Inflammatory macrophage treated with lipopolysaccharide for 4 hours (primary cell): Measurements from ENCODE around the gene PARVA.

Experiments used
- DNase-seq: peaks from one replicate; pipeline ENCODE4 v3.0.0-alpha.2; 2020

Gene PARVA

GRCh38 chr11:12377824-12378593 lies 638 bp downstream of the PARVA start:
- no peak for DNase-seq

DNA sequence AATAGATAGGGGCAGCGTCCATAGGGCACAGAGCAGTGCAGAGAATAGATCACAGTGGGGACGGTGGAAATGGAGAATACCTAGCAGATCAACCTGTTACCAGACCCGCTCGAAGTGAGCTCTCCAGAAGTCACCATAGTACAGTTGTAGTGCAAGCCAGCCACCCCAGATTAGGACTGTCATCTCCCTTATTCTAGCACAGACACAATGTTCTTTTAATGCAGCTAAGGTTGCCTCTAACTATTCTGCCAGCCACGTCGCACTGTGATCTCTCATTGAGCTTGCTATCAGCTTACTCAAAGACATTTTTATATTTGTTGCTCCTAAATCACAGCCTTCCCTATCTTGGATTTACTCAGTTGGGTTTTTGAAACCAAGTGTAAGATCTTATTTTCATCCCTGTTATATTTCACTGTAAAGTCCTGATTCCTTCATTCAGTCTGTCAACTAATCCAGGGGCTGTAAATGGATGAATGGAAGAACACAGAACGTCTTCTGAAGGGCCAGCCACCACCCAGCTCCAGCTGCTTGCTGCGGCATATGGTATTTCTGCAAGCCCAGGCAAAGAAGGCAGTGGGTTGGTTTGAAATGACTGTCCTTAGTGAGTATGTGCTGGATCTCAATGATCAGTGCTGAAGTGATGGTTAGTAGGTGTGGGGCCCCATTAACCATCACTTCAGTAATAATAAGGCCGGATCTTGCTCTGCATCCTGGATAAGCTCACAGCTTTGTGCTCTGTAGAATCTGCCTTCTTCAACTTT lies 3.4 kb downstream of the PARVA start:
- no peak for DNase-seq

GRCh38 chr11:12381875-12382274 lies 4.5 kb downstream of the PARVA start:
- DNase-seq: no peak

DNA sequence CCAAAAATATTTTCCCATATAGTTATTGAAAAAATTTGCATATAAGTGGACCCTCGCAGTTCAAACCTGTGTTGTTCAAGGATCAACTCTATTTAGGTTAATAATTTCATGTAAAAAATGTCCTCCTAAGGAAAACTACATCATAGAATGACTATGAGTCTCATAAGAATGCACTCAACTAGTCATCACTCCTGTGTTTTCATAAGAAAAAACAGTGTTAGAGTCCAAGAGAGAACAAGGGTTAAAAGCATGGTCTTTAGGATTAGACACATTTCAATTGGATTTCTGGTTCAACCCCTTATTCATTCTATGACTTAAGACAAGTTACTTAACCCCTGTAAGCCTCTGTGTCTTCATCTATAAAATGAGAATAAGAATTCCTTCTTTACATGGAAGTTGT lies 5.1 kb downstream of the PARVA start:
- DNase-seq: no peak

GRCh38 chr11:12386309-12386708 lies 8.9 kb downstream of the PARVA start:
- no peak for DNase-seq

- DNase-seq: no peak
Observed at GRCh38 chr11:12386745-12387144, 9.4 kb downstream of the PARVA start.

GRCh38 chr11:12388173-12388572 lies 10.8 kb downstream of the PARVA start:
- DNase-seq: no peak

DNA sequence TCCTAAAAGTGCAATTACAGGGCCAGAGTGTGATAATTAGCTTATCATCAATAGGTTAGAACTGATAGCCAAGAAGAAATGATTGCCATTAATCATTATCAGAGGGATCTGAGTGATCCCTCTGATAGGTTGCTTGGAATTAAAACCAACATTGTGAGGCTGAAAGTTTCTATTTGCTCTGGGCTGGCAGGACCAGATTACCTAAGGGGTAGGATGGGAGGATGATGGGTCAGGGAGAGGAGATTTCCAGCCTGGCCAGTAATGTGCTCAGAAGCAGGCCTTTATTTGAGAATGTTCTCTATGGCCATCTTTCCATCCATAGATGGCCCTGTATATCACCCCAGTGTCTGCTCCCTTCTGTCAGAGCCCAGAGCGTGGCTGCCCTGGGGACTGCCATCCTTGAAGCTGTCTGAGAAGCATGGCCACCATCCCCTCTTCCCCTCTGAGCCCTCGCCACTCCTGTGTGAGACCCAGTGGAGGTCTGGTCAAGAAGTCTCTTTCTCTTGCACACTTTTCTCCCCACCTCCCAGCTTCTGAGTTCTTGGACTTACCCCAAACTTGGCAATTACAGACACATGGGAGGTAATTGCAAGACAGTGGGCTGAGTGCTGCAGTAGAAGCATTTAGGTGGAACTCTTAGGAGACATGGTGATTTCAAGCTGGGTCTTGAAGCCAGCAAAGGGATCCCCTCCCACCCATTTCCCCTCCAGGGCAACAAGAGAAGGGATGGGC lies 11.7 kb downstream of the PARVA start:
- no peak for DNase-seq

- no peak for DNase-seq
Observed at GRCh38 chr11:12389676-12390657, 12.6 kb downstream of the PARVA start.

GRCh38 chr11:12390687-12391110 lies 13.3 kb downstream of the PARVA start:
- DNase-seq: no peak

DNA sequence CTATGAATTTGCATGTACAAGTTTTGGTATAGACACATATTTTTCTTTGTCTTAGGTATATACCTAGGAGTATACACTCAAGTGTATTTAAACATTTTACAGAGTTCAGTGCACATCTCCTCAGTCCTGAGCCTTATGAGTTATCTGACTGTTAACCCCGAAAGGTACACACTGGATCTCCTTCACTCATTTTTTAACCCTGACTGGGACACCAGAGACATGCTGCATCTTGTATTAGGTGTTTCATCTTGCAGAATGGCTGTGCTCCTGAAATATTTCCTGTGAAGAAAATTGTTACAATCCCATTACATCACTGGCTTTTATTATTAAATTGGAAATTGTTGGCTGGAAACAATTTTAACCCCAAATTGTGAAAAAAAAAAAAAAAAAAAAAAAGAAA lies 15.3 kb downstream of the PARVA start:
- no peak for DNase-seq

DNA sequence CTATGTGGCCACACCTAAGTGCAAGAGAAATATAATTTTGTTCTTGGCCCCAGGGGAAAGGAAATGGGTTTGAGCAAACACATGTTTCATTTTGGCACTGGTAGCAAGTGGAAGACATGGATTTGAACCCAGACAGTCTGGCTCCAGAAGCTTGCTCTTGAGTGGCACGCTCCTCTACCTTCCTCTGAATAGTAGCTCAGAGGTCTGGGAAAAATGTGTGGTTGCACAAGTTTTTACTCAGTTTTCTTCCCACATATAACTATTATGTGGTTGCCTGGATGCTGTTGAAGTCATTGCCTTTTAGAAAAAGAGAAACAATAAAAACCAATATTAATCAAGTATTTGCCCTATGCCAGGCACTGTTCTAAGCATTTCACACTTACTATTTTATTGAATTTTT lies 16.3 kb downstream of the PARVA start:
- DNase-seq: no peak

GRCh38 chr11:12394601-12395000 lies 17.2 kb downstream of the PARVA start:
- DNase-seq: no peak

GRCh38 chr11:12395333-12395732 lies 18.0 kb downstream of the PARVA start:
- no peak for DNase-seq

DNA sequence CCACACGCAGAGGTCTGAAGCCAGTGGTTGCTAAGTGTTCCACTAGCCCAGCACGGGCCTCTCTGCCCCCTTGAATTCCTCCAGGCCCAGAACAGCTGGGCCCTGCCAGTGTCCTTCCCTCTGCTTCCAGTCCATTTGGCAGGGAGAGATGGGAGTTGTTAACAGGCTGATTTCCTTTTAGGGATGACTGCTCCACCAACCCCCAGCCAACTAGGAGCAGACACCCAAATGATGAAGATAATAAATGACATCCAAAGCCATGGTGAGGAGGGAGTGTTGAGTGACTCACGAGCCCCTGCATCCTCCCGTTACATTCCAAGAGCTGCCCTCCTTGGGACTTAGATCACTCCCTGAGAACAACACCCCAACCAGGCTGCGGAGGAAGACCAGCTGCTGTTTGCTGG lies 20.6 kb downstream of the PARVA start:
- no peak for DNase-seq

DNA sequence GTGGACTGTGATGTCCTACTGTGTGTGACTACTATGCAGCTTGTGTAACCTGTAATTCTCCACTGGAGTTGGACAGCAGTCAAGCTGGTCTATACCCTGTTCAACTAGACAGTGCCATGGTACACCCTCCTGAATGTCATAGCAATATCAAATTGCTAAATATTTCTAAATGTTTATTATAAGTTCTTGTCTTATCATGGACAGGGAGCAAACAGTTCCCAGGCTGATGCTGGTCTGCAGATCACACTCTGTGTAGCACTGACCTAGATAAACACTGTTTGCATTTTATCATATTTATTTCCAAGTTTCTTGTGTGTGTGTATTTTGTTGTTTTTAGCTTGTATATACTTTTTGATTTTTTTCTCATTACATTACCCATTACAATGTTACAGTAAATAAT lies 22.0 kb downstream of the PARVA start:
- no peak for DNase-seq

- DNase-seq: no peak
Observed at GRCh38 chr11:12402025-12402424, 24.7 kb downstream of the PARVA start.

GRCh38 chr11:12402691-12403120 lies 25.3 kb downstream of the PARVA start:
- DNase-seq: no peak

- no peak for DNase-seq
Observed at GRCh38 chr11:12403122-12403996, 26.0 kb downstream of the PARVA start.

GRCh38 chr11:12403997-12404350 lies 26.6 kb downstream of the PARVA start:
- DNase-seq: no peak

DNA sequence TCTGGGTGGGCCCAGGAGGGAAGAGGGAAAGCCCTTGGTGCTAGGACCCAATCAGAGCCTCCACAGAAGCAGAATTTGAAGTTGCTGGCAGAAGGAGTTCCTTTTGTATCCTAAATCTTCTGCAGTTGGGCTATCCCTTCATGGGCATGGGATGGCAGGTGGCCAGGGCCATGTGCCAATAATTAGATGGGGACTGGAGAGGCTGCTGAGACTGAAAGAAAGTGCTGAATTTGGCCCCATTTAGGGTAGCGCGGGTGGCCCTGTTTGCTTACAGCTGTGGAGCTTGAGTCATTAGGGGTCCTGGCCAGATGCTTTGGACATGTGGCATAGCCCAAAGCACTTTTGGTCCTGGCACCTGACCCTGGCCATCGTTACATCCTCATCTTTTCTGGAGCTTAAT lies 27.1 kb downstream of the PARVA start:
- no peak for DNase-seq
